Mesodermal cell (in vitro differentiated cells): ENCODE measurements around the gene DNTTIP2.
A peak's percentile ranks its signal among the peaks of the same experiment; 100 is the strongest.

ENCODE experiments used
- H3K27ac ChIP-seq: 2 replicates; pipeline ENCODE4 v1.7.0; 2013; ENCODE audit warnings: mild to moderate bottlenecking, low read depth, low read length, moderate library complexity; ENCODE audit not compliant: severe bottlenecking
- H3K36me3 ChIP-seq: 2 replicates; pipeline ENCODE4 v1.7.1; 2013; ENCODE audit warnings: mild to moderate bottlenecking, low read length, moderate library complexity; ENCODE audit not compliant: control insufficient read depth, insufficient read depth
- H3K4me1 ChIP-seq: one replicate; pipeline ENCODE4 v1.7.1; 2013; ENCODE audit warnings: mild to moderate bottlenecking, low read length; ENCODE audit not compliant: insufficient read depth, control insufficient read depth, poor library complexity, severe bottlenecking
- H3K4me3 ChIP-seq: 2 replicates; pipeline ENCODE4 v1.7.0; 2013; ENCODE audit warnings: low read length, control low read depth, mild to moderate bottlenecking; ENCODE audit not compliant: insufficient read depth, poor library complexity, severe bottlenecking; ENCODE audit errors: extremely low read depth
- H3K9me3 ChIP-seq: 2 replicates; pipeline ENCODE4 v1.7.1; 2013; ENCODE audit warnings: mild to moderate bottlenecking, low read length, moderate library complexity; ENCODE audit not compliant: control insufficient read depth
- WGBS, 2 experiments: methylation state at CpG; one replicate each; pipeline ENCODE4 v1.1.5; 2013; ENCODE audit warnings: missing lambda C conversion rate in 2 of 2; ENCODE audit not compliant: insufficient coverage in 2 of 2; 5-methylcytosine and 5-hydroxymethylcytosine counted together

DNTTIP2 gene

DNA sequence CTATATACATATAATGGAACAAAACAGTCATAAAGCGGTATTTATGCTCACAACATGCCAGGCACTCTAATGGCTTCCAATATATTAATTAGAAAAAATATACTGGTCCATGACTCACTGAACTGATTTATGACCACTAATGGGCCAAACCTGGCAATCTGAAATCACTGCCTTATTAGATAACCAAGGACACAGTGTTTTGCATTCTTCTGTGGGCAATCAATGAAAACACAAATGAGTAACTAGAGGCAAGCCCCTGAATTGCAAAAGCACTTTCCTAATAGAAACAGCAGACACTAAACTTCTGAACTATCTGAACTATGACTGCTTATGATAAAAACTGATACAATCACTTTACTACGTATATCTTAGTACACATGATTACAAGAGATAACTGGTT, 26.7 kb upstream of the DNTTIP2 start:
- no CpG with 5 or more reads among the region's 2 CpGs for WGBS, 2 experiments
- H3K4me1 ChIP-seq = peaks cover 7% of the 10 kb centered on the region
- no peak overlapping the region for H3K27ac ChIP-seq
- peaks cover 12% of the 10 kb centered on the region for H3K36me3 ChIP-seq
- H3K9me3 ChIP-seq = peaks cover 3% of the 10 kb centered on the region
- no peak overlapping the region for H3K4me3 ChIP-seq

DNA sequence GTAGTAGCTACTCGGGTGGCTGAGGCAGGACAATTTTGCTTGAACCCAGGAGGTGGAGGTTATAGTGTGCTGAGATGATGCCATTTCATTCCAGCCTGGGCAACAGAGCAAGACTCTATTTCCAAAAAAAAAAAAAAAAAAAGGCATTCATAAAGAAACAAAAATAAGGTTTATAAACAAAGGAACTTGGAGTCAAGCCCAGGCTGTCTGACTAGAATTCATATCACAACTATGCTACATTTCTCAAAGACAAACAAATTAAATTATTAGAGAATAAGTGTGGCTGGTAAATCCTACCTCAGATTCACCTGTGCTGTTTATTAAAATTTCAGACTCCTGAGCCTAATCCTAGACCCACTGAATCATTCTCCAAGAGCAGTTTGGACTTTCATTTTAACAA, 26.0 kb upstream of the DNTTIP2 start:
- no peak overlapping the region for H3K4me3 ChIP-seq
- no CpG with 5 or more reads among the region's 1 CpG for WGBS, 2 experiments
- H3K27ac ChIP-seq = no peak overlapping the region

DNA sequence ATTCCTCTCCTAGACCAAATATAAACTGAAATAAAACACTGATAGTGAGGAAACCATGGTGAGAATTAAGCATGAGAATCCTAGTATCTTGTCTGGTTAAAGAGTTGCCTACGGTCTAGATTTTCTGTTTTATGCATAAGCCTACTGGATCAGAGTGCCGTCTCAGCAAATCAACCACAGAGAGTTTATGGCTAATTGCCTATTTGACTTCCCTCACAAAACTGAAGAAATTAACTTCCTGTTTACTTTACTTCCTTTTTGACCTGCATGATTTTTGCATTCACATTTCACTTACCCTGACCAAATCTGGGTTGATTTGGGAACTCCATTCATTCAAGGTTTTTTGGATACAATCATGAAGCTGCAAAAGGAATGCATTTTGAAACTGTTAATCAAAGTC, 25.2 kb upstream of the DNTTIP2 start:
- peaks cover 12% of the 10 kb centered on the region for H3K36me3 ChIP-seq
- H3K27ac ChIP-seq = no peak overlapping the region
- H3K4me1 ChIP-seq = peaks cover 7% of the 10 kb centered on the region
- no peaks in the 10 kb centered on the region for H3K9me3 ChIP-seq
- 67 to 95% methylated on average over 1 to 2 of the region's 2 CpGs for WGBS, 2 experiments
- H3K4me3 ChIP-seq = no peak overlapping the region

More for the DNA sequence above, 26.0 kb upstream of the DNTTIP2 start:
- H3K4me1 ChIP-seq = peaks cover 7% of the 10 kb centered on the region
- peaks cover 2% of the 10 kb centered on the region for H3K9me3 ChIP-seq
- peaks cover 12% of the 10 kb centered on the region for H3K36me3 ChIP-seq

- Histone ChIP-seq H3K9me3 (no peaks in the 10 kb centered on the region), H3K36me3 (peaks cover 27% of the 10 kb centered on the region), H3K4me3 (no peak overlapping the region), H3K27ac (no peak overlapping the region), H3K4me1 (no peaks in the 10 kb centered on the region)
- WGBS, 2 experiments = 90% methylated on average over 2 of the region's 3 CpGs; no CpG with 5 or more reads in 1 of the 2 experiments
Measured at GRCh38 chr1:93900723-93901504, 21.9 kb upstream of the DNTTIP2 start.

- Histone ChIP-seq H3K36me3 (peaks cover 36% of the 10 kb centered on the region), H3K4me3 (no peak overlapping the region), H3K9me3 (no peaks in the 10 kb centered on the region), H3K4me1 (no peaks in the 10 kb centered on the region), H3K27ac (no peak overlapping the region)
- WGBS, 2 experiments = 89 to 94% methylated on average over 2 of the region's 3 CpGs
Measured at GRCh38 chr1:93899543-93900207, 20.7 kb upstream of the DNTTIP2 start.

- 58% methylated on average over 4 of the region's 6 CpGs; no CpG with 5 or more reads in 1 of the 2 experiments for WGBS, 2 experiments
Measured at GRCh38 chr1:93888900-93889299, 9.9 kb upstream of the DNTTIP2 start.

GRCh38 chr1:93882269-93882668, 3.3 kb upstream of the DNTTIP2 start:
- peaks cover 12% of the 10 kb centered on the region for H3K36me3 ChIP-seq
- no peaks in the 10 kb centered on the region for H3K9me3 ChIP-seq
- peaks cover 8% of the 10 kb centered on the region for H3K4me1 ChIP-seq
- H3K4me3 ChIP-seq = no peak overlapping the region
- H3K27ac ChIP-seq = no peak overlapping the region
- 60 to 85% methylated on average over 1 to 4 of the region's 4 CpGs for WGBS, 2 experiments

More at GRCh38 chr1:93888900-93889299, 9.9 kb upstream of the DNTTIP2 start:
- no peak overlapping the region for H3K4me3 ChIP-seq
- H3K27ac ChIP-seq = no peak overlapping the region
- H3K36me3 ChIP-seq = peaks cover 22% of the 10 kb centered on the region
- no peaks in the 10 kb centered on the region for H3K9me3 ChIP-seq
- peaks cover 6% of the 10 kb centered on the region for H3K4me1 ChIP-seq

- no peak overlapping the region for H3K4me3 ChIP-seq
- no peak overlapping the region for H3K27ac ChIP-seq
- peaks cover 17% of the 10 kb centered on the region for H3K4me1 ChIP-seq
- no peaks in the 10 kb centered on the region for H3K9me3 ChIP-seq
- 80 to 100% methylated on average over 1 of the region's 2 CpGs for WGBS, 2 experiments
- peaks cover 23% of the 10 kb centered on the region for H3K36me3 ChIP-seq
Measured at GRCh38 chr1:93880731-93881130, 1.7 kb upstream of the DNTTIP2 start.

DNA sequence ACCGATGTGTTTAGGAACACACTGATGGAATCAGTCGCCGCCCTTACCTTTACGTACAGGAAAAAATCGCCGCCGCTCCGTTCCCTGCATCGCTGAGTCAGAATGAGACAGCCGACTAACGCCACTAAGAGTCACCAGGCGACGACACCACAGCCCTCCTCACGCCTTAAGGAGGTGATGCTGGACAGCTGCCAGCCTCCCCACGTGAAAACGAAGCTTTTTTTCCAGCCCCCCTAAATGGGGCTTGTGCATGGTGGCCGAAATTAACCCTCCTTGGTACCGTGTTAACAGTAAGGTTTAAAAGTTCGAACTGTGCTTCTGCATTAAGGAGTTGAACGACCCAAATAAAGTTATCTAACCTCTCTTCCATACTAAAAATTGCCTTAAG, 511 bp downstream of the DNTTIP2 start:
- peak overlapping the region; percentile 98 for H3K27ac ChIP-seq
- H3K4me3 ChIP-seq = peak overlapping the region; percentile 80
- peaks cover 17% of the 10 kb centered on the region for H3K4me1 ChIP-seq
- H3K9me3 ChIP-seq = no peaks in the 10 kb centered on the region
- peaks cover 45% of the 10 kb centered on the region for H3K36me3 ChIP-seq
- 0 to 1% methylated on average over 12 to 14 of the region's 20 CpGs for WGBS, 2 experiments

GRCh38 chr1:93877529-93877928, 1.5 kb downstream of the DNTTIP2 start:
- Histone ChIP-seq H3K27ac (no peak overlapping the region), H3K36me3 (peaks cover 53% of the 10 kb centered on the region), H3K4me3 (peak overlapping the region; percentile 80), H3K9me3 (no peaks in the 10 kb centered on the region), H3K4me1 (peaks cover 17% of the 10 kb centered on the region)
- 77 to 96% methylated on average over 1 to 4 of the region's 4 CpGs for WGBS, 2 experiments

DNA sequence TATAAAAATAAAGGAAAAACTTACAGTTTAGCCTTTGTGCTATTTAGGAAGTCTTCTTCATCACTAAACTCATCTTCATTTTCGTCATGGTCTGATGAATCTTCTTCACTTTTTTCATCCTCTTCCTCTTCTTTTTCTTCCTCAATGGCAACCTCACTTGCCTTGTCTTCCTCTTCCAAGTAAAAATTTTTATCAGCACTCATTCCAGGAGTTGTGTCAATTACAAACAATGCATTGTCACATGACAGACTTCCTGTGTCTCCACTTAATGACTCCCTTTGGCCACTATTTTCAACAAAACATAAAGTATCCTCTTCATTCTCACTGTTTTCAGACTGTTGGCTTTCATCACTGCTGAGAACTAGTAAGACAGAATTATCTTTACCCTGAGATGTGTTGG, 2.8 kb downstream of the DNTTIP2 start:
- H3K36me3 ChIP-seq = peaks cover 66% of the 10 kb centered on the region
- H3K4me3 ChIP-seq = no peak overlapping the region
- H3K27ac ChIP-seq = no peak overlapping the region
- H3K4me1 ChIP-seq = peaks cover 17% of the 10 kb centered on the region
- H3K9me3 ChIP-seq = no peaks in the 10 kb centered on the region
- WGBS, 2 experiments = 83 to 93% methylated on average over 1 of the region's 1 CpG
